PC-3 (cell line): ENCODE data around the gene DMKN. TPM values are rescaled to one million over a fixed set of nuclear protein-coding genes. Genes with fewer than 3 reads are reported as not detected.
A peak's percentile ranks its signal among the peaks of the same experiment; 100 is the strongest.

Experiments used
- ATAC-seq: fragments of 200-7000 bp; cut with Tn5 transposase; 2 replicates; pipeline ENCODE4 v1.9.1; 2020; ENCODE audit warnings: mild to moderate bottlenecking, moderate library complexity
- BruUV-seq: library from RNA; stranded (reverse); fragments of 400-500 nt; replicated peaks from 2 replicates; lab custom pipeline; 2021; lab: Mats Ljungman, UMichigan
- CTCF ChIA-PET: fragments of 300-600 bp; sonication (Branson Sonifier 250); formaldehyde crosslinking; loops from one replicate; lab custom pipeline; 2022; ENCODE audit warnings: antibody characterized with exemption; lab: Charles Lee
- POLR2A ChIA-PET: fragments of 300-600 bp; sonication (Branson Sonifier 250); formaldehyde crosslinking; loops from one replicate; lab custom pipeline; 2022; ENCODE audit warnings: antibody characterized with exemption; ENCODE audit not compliant: unreplicated experiment; lab: Charles Lee
- DNase-seq: peaks from one replicate; pipeline ENCODE4 v3.0.0-alpha.2; 2015
- H2AFZ ChIP-seq: fragments of 300-600 bp; sonication (generic); 2 replicates; pipeline ENCODE4 v1.6.0; 2016; ENCODE audit warnings: antibody characterized with exemption, low read length
- H3F3A ChIP-seq: fragments of 300-600 bp; sonication (generic); one replicate; pipeline ENCODE4 v1.6.0; 2017; ENCODE audit warnings: antibody characterized with exemption, low read length, control low read depth, mild to moderate bottlenecking; ENCODE audit not compliant: unreplicated experiment
- H3K27ac ChIP-seq: fragments of 300-600 bp; sonication (generic); 2 replicates; pipeline ENCODE4 v1.5.1; 2016; ENCODE audit warnings: mild to moderate bottlenecking, low read length
- H3K27me3 ChIP-seq: fragments of 300-600 bp; sonication (generic); 2 replicates; pipeline ENCODE4 v1.6.1; 2016; ENCODE audit warnings: low read length, mixed read lengths
- H3K36me3 ChIP-seq: fragments of 300-600 bp; sonication (generic); 2 replicates; pipeline ENCODE4 v1.6.1; 2016; ENCODE audit warnings: low read depth, mixed run types, low read length, mixed read lengths
- H3K4me1 ChIP-seq: fragments of 300-600 bp; sonication (generic); 2 replicates; pipeline ENCODE4 v1.5.1; 2016; ENCODE audit warnings: low read length; ENCODE audit not compliant: insufficient read depth
- H3K4me2 ChIP-seq: fragments of 300-600 bp; sonication (generic); 2 replicates; pipeline ENCODE4 v1.6.0; 2016; ENCODE audit warnings: low read length
- H3K4me3 ChIP-seq: fragments of 300-600 bp; sonication (generic); 2 replicates; pipeline ENCODE4 v1.5.1; 2016; ENCODE audit warnings: mild to moderate bottlenecking, low read length, mixed read lengths
- H3K79me2 ChIP-seq: fragments of 300-600 bp; sonication (generic); 2 replicates; pipeline ENCODE4 v1.6.1; 2017; ENCODE audit warnings: low read length, mixed read lengths
- H3K9ac ChIP-seq: fragments of 300-600 bp; sonication (generic); 2 replicates; pipeline ENCODE4 v1.6.0; 2016; ENCODE audit warnings: mild to moderate bottlenecking, low read length
- H3K9me2 ChIP-seq: fragments of 300-600 bp; sonication (generic); replicated peaks from 2 replicates; pipeline ENCODE4 v1.6.1; 2016; ENCODE audit warnings: mixed run types, low read length, mixed read lengths
- H3K9me3 ChIP-seq: fragments of 300-600 bp; sonication (generic); 2 replicates; pipeline ENCODE4 v1.6.1; 2016; ENCODE audit warnings: low read length, mixed read lengths
- H4K20me1 ChIP-seq: fragments of 300-600 bp; sonication (generic); 2 replicates; pipeline ENCODE4 v1.6.1; 2016; ENCODE audit warnings: low read length, mixed read lengths
- CTCF ChIP-seq: fragments of 300-600 bp; sonication (generic); conservative IDR thresholded peaks from 2 replicates; pipeline ENCODE4 v1.5.1; 2017; ENCODE audit warnings: antibody characterized with exemption, low read depth, mild to moderate bottlenecking, low read length
- EZH2 ChIP-seq: fragments of 300-600 bp; sonication (generic); IDR thresholded peaks from one replicate; pipeline ENCODE4 v1.6.1; 2017; ENCODE audit warnings: antibody characterized with exemption, mild to moderate bottlenecking, low read length; ENCODE audit not compliant: unreplicated experiment
- EZH2phosphoT487 ChIP-seq: fragments of 300-600 bp; sonication (generic); IDR thresholded peaks from 2 replicates; pipeline ENCODE4 v1.6.1; 2018; ENCODE audit warnings: mild to moderate bottlenecking, antibody characterized with exemption, low read length, borderline replicate concordance
- intact Hi-C: fragments of 100-400 bp; cut with micrococcal nuclease; formaldehyde crosslinking; loops from 2 replicates; pipeline ENCODE4 v1.9.0; 2023
- total RNA-seq: library from RNA; depleted of rRNA; stranded (reverse); fragments of >200 nt; gene quantifications from 2 replicates; pipeline ENCODE4 v1.2.3, GENCODE V29; 2014

Gene DMKN
- total RNA-seq, 1 experiment from 2014 or later: 128 TPM

- H3K4me1 ChIP-seq: peaks cover 14% of the 10 kb centered on the region; the same call in 1 of the 2 replicates
- ATAC-seq (no peak), DNase-seq (no peak)
- H3K9me2 ChIP-seq: no peaks in the 10 kb centered on the region
- TF ChIP-seq EZH2 (no peak), EZH2phosphoT487 (no peak), CTCF (no peak)
- no peaks in the 10 kb centered on the region for H3K9me3 ChIP-seq
- intact Hi-C loops: loop anchor here (2.0 kb wide), 1 partner anchor 25 kb away; no protein-coding TSS in a partner anchor
- H3K27ac ChIP-seq: no peak overlapping the region
- no peak overlapping the region for H3K4me3 ChIP-seq
- POLR2A ChIA-PET: no interaction called here
- H3K4me2 ChIP-seq: peak overlapping the region; percentile 90; the same call in 1 of the 2 replicates
- H4K20me1 ChIP-seq: no peaks in the 10 kb centered on the region
- H3F3A ChIP-seq: no peaks in the 10 kb centered on the region
- no peak overlapping the region for H2AFZ ChIP-seq
- H3K9ac ChIP-seq: no peak overlapping the region
- peaks cover 40% of the 10 kb centered on the region for H3K79me2 ChIP-seq
- CTCF ChIA-PET: no interaction called here
- no TSS peak for BruUV-seq
- H3K27me3 ChIP-seq: no peaks in the 10 kb centered on the region
- no peaks in the 10 kb centered on the region for H3K36me3 ChIP-seq
These were observed 30.0 kb upstream of the DMKN start for GRCh38 chr19:35543280-35544109.

- Histone ChIP-seq H3K9me3 (no peaks in the 10 kb centered on the region), H3K4me3 (no peak overlapping the region), H3K79me2 (peaks cover 36% of the 10 kb centered on the region), H2AFZ (no peak overlapping the region), H3K27ac (no peak overlapping the region), H3K27me3 (no peaks in the 10 kb centered on the region), H3K9me2 (no peaks in the 10 kb centered on the region), H4K20me1 (no peaks in the 10 kb centered on the region), H3F3A (no peaks in the 10 kb centered on the region), H3K4me2 (no peak overlapping the region), H3K9ac (no peak overlapping the region), H3K4me1 (peaks cover 14% of the 10 kb centered on the region; the same call in 1 of the 2 replicates), H3K36me3 (no peaks in the 10 kb centered on the region)
- POLR2A ChIA-PET: no interaction called here
- no peak for TF ChIP-seq EZH2phosphoT487
- TF ChIP-seq EZH2: no peak
- no peak for TF ChIP-seq CTCF
- BruUV-seq: no TSS peak
- CTCF ChIA-PET: no interaction called here
- ATAC-seq: no peak
- no peak for DNase-seq
- intact Hi-C loops: no loop called here
These were observed 28.8 kb upstream of the DMKN start for GRCh38 chr19:35542209-35542608.

GRCh38 chr19:35540356-35540927, 27.0 kb upstream of the DMKN start:
- no peaks in the 10 kb centered on the region for H4K20me1 ChIP-seq
- no peaks in the 10 kb centered on the region for H3K36me3 ChIP-seq
- no peak overlapping the region for H3K27ac ChIP-seq
- no peaks in the 10 kb centered on the region for H3K27me3 ChIP-seq
- no peaks in the 10 kb centered on the region for H3K9me3 ChIP-seq
- H3K79me2 ChIP-seq: peaks cover 18% of the 10 kb centered on the region
- TF ChIP-seq EZH2phosphoT487 (no peak), EZH2 (no peak), CTCF (no peak)
- no peak for DNase-seq
- CTCF ChIA-PET: no interaction called here
- H3F3A ChIP-seq: no peaks in the 10 kb centered on the region
- H3K4me3 ChIP-seq: no peak overlapping the region
- ATAC-seq: no peak
- no TSS peak for BruUV-seq
- peaks cover 7% of the 10 kb centered on the region; the same call in 1 of the 2 replicates for H3K4me1 ChIP-seq
- no peak overlapping the region for H3K4me2 ChIP-seq
- no peak overlapping the region for H2AFZ ChIP-seq
- H3K9ac ChIP-seq: no peak overlapping the region
- POLR2A ChIA-PET: no interaction called here
- H3K9me2 ChIP-seq: no peaks in the 10 kb centered on the region
- intact Hi-C loops: no loop called here
